H1 (cell line): ENCODE measurements around the gene CORO6. TPM values are rescaled to one million over a fixed set of nuclear protein-coding genes. Genes with fewer than 3 reads are reported as not detected.

Experiments used
- BACH1 ChIP-seq: IDR thresholded peaks from 2 replicates; pipeline ENCODE4 v1.6.1; 2012; ENCODE audit warnings: low read length, improper control_type of control experiment
- CHD7 ChIP-seq: fragments of 300-600 bp; sonication (generic); IDR thresholded peaks from 2 replicates; pipeline ENCODE4 v1.7.1; 2012; ENCODE audit warnings: low read length, moderate library complexity, mild to moderate bottlenecking, inconsistent platforms; ENCODE audit not compliant: insufficient replicate concordance
- E2F6 ChIP-seq: IDR thresholded peaks from 2 replicates; pipeline ENCODE4 v1.6.1; 2012; ENCODE audit warnings: inconsistent platforms
- MAX ChIP-seq: IDR thresholded peaks from 2 replicates; pipeline ENCODE4 v1.6.1; 2012; ENCODE audit warnings: inconsistent platforms
- POLR2AphosphoS5 ChIP-seq: IDR thresholded peaks from 2 replicates; pipeline ENCODE4 v1.6.1; 2011; ENCODE audit warnings: low read depth, low read length
- POU5F1 ChIP-seq: IDR thresholded peaks from 2 replicates; pipeline ENCODE4 v1.6.1; 2011; ENCODE audit warnings: low read depth, mild to moderate bottlenecking, low read length, moderate library complexity
- SUZ12 ChIP-seq: fragments of 200-600 bp; sonication (generic); IDR thresholded peaks from 2 replicates; pipeline ENCODE4 v1.6.1; 2012; ENCODE audit warnings: mild to moderate bottlenecking, inconsistent platforms, low read length, moderate library complexity, mixed read lengths
- TEAD4 ChIP-seq: IDR thresholded peaks from 2 replicates; pipeline ENCODE4 v1.6.1; 2012; ENCODE audit warnings: low read depth, low read length, inconsistent platforms, mixed read lengths
- polyA plus RNA-seq, 7 experiments: library from polyadenylated mRNA; depleted of rRNA in 3 of 7; stranded (reverse) in 5 of 7; unstranded in 2 of 7; fragments of >200 nt in 5 of 7; fragments of 200-250 nt in 2 of 7; gene quantifications; 1 replicate in 5 of 7; 2 replicates in 1 of 7; 4 replicates in 1 of 7; pipeline versions ENCODE4 v1.2.1 to v1.2.3, GENCODE V29; 2011 to 2013; ENCODE audit warnings: missing spikeins in 2 of 7, mixed read lengths in 2 of 7
- total RNA-seq: library from RNA; stranded (reverse); fragmentation: NEBNext Ultra II Directional; extraction: Animal tissue kit (Norgen Biotek cat#: 25700); gene quantifications from 2 replicates; pipeline ENCODE4 v1.2.1, GENCODE V29; 2021

CORO6 gene
- total and polyA plus RNA-seq, 2 of the 8 experiments (the other 6 are each of a cell fraction or from before 2014, with no cell fraction given), result 2.5 to 8.6 TPM

DNA sequence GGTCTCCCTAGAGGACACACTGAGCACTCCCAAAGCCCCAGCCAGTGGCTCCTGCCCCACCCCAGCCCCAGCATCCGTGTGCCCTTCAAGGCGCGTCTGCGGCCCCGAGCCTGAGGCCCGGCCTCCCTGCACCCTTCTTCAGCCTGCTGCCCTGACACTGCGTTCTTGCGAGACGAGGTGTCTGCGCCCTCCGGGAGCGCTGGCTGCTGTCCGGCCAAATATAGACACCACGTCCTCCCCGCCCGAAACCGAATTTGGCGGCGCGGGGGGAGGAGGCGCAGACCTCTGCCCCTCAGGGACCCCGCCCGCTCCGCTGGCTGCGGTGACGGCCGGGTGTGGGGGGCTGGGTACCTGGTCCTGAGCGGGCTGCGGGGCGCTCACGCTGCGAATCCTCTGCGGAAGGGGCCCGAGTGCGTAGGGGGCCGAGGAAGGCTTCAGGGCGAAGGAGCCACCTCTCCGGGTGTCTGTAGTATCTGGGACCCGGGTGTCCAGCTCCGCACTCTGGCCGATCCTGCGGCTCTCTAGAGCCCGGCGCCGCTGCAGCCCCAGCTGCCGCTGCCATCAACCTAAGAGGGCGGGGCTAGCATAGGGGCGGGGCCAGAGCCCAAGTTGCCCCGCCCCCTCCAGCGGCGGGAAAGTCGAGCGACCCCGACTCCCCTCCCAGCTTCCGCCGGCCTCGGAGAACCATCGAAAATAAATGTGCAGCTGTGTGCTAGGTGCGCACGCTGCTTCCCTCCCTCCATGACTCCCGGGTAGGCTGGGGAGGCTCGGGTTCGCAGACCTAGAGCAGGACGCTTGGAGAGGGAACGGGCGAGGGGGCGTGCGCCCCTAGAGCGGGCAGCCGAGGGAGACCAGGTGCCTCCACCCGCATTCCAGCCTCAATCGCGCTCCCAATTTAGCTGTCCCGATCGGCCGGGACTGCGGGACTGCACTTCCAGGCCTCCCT lies at the start of gene CORO6 (continued):
- TF ChIP-seq CHD7 (no peak), MAX (peak; percentile 69), E2F6 (peak; percentile 87), SUZ12 (no peak), POU5F1 (no peak), POLR2AphosphoS5 (peak; percentile 86), BACH1 (no peak), TEAD4 (peak; percentile 92)
